ENCODE results near the gene PPP2R3C. TPM values are rescaled to one million over a fixed set of nuclear protein-coding genes. Genes with fewer than 3 reads are reported as not detected.

Gene PPP2R3C
- total and polyA plus RNA-seq, 2 of the 13 experiments (the other 11 are each of a cell fraction or from before 2014, with no cell fraction given) = 63.4 to 102 TPM

- TF ChIP-seq PBX2 (CRISPR knock-in tag; IDR thresholded peaks at IDR 0.05) (no peak), GATAD1 (CRISPR knock-in tag; IDR thresholded peaks at IDR 0.05) (peak; percentile 87), IKZF1 (IDR thresholded peaks at IDR 0.05) (no peak), DNMT3B (CRISPR knock-in tag; conservative IDR thresholded peaks at IDR 0.05) (no peak; the same call in 1 of the 2 replicates), CBFB (CRISPR knock-in tag; IDR thresholded peaks at IDR 0.05) (peak; percentile 94), BRCA1 (CRISPR knock-in tag; IDR thresholded peaks at IDR 0.05) (peak; percentile 99), PAF1 (CRISPR knock-in tag; IDR thresholded peaks at IDR 0.05) (no peak), TOE1 (CRISPR knock-in tag; IDR thresholded peaks at IDR 0.05) (peak; percentile 85; the same call in 1 of the 2 replicates), ZNF441 (CRISPR knock-in tag; IDR thresholded peaks at IDR 0.05; ENCODE audit: borderline replicate concordance) (peak; percentile 92), MXI1 (IDR thresholded peaks at IDR 0.05; ENCODE audit: borderline replicate concordance, low read depth, low read length) (peak; percentile 56; the same call in 2 of the 3 replicates), RBM39 (IDR thresholded peaks at IDR 0.05; ENCODE audit: low read depth, low read length, poor library complexity, severe bottlenecking) (peak; percentile 94), ZNF746 (CRISPR knock-in tag; IDR thresholded peaks at IDR 0.05) (peak; percentile 93), REXO4 (CRISPR knock-in tag; IDR thresholded peaks at IDR 0.05; ENCODE audit: borderline replicate concordance) (peak; percentile 91), PAX8 (CRISPR knock-in tag; IDR thresholded peaks at IDR 0.05; ENCODE audit: borderline replicate concordance) (peak; percentile 98; the same call in 1 of the 2 replicates), ZNF354B (CRISPR knock-in tag; IDR thresholded peaks at IDR 0.05) (no peak), HHEX (CRISPR knock-in tag; IDR thresholded peaks at IDR 0.05) (no peak), ZBTB42 (CRISPR knock-in tag; IDR thresholded peaks at IDR 0.05) (peak; percentile 97), ATRX (CRISPR knock-in tag; IDR thresholded peaks at IDR 0.05; ENCODE audit: borderline replicate concordance) (peak; percentile 86; the same call in 1 of the 2 replicates), ATF7-NPFF (CRISPR knock-in tag; IDR thresholded peaks at IDR 0.05; ENCODE audit: low read depth) (peak; percentile 85), LRRFIP1 (CRISPR knock-in tag; conservative IDR thresholded peaks at IDR 0.05) (peak; percentile 87), RFX1 (IDR thresholded peaks at IDR 0.05) (peak; percentile 74), NR2F2 (IDR thresholded peaks at IDR 0.05; ENCODE audit: borderline replicate concordance, low read depth) (peak; percentile 80; the same call in 1 of the 2 replicates), ZNF317 (CRISPR knock-in tag; IDR thresholded peaks at IDR 0.05) (peak; percentile 91), ZC3H4 (CRISPR knock-in tag; IDR thresholded peaks at IDR 0.05; ENCODE audit: borderline replicate concordance) (peak; percentile 67; the same call in 1 of the 2 replicates), U2AF1 (optimal IDR thresholded peaks at IDR 0.05; ENCODE audit: low read depth, low read length) (peak; percentile 83), ZNF180 (CRISPR knock-in tag; IDR thresholded peaks at IDR 0.05; ENCODE audit: borderline replicate concordance, low read depth) (peak; percentile 93), RARG (CRISPR knock-in tag; IDR thresholded peaks at IDR 0.05; ENCODE audit: low read depth) (no peak; the same call in none of the 2 replicates), CERS6 (CRISPR knock-in tag; IDR thresholded peaks at IDR 0.05) (peak; percentile 97)
Observed at GRCh38 chr14:35121887-35122695, at the start of gene PPP2R3C, which contains the start of gene PRORP (continued).
